Activated CD4-positive, alpha-beta T cell treated with anti-CD3 and anti-CD28 coated beads, Interleukin-2, Interleukin-6, amounts not matched to agents 100 ng/mL and 50 ng/mL, durations not matched to agents 16 hours and 8 hours (primary cell): ENCODE data around the gene CDKN2A.

Source experiments
- DNase-seq: peaks from one replicate; pipeline ENCODE4 v3.0.0-alpha.2; 2020

The CDKN2A gene

GRCh38 chr9:22005702-22006606 lies 11.8 kb upstream of the CDKN2A start:
- DNase-seq = no peak

GRCh38 chr9:22005021-22005701 lies 11.0 kb upstream of the CDKN2A start:
- DNase-seq = no peak

GRCh38 chr9:22002038-22002437 lies 7.8 kb upstream of the CDKN2A start:
- no peak for DNase-seq

- no peak for DNase-seq
Observed at GRCh38 chr9:21998026-21998425, 3.8 kb upstream of the CDKN2A start.

GRCh38 chr9:21997480-21997879 lies 3.3 kb upstream of the CDKN2A start:
- no peak for DNase-seq

GRCh38 chr9:21996858-21997257 lies 2.7 kb upstream of the CDKN2A start:
- DNase-seq = no peak

GRCh38 chr9:21996438-21996837 lies 2.2 kb upstream of the CDKN2A start:
- no peak for DNase-seq

- no peak for DNase-seq
Observed at GRCh38 chr9:21995666-21996398, 1.6 kb upstream of the CDKN2A start.

- DNase-seq = peak; percentile 79
Observed at GRCh38 chr9:21995006-21995665, 944 bp upstream of the CDKN2A start.

- peak; percentile 57 for DNase-seq
Observed at GRCh38 chr9:21994556-21995005, 389 bp upstream of the CDKN2A start, which contains the start of gene CDKN2B-AS1. Gene CDKN2B-AS1 (plus strand): TSS chr9:21994791.

GRCh38 chr9:21993007-21993406 lies 1.2 kb downstream of the CDKN2A start:
- DNase-seq = no peak

- no peak for DNase-seq
Observed at GRCh38 chr9:21991072-21991959, 2.9 kb downstream of the CDKN2A start.

- no peak for DNase-seq
Observed at GRCh38 chr9:21989440-21990189, 4.6 kb downstream of the CDKN2A start.

- no peak for DNase-seq
Observed at GRCh38 chr9:21988056-21988990, 5.9 kb downstream of the CDKN2A start.

- DNase-seq = no peak
Observed at GRCh38 chr9:21985964-21986667, 8.1 kb downstream of the CDKN2A start.

GRCh38 chr9:21984101-21984500 lies 10.1 kb downstream of the CDKN2A start:
- DNase-seq = no peak

GRCh38 chr9:21983561-21983935 lies 10.6 kb downstream of the CDKN2A start:
- DNase-seq = no peak

GRCh38 chr9:21982861-21983560 lies 11.2 kb downstream of the CDKN2A start:
- DNase-seq = no peak
